HG03060 (cell line): ENCODE data around the gene SLC25A51.
"Not testable (repeated sequence)": the region's sequence is repeated elsewhere in the genome, so short reads cannot be mapped to it uniquely, and the experiment has no call there.

Experiments used
- ATAC-seq: cut with Tn5 transposase; IDR thresholded peaks from one replicate; pipeline ENCODE4 v1.9.1; 2021; ENCODE audit warnings: low read depth, moderate number of reproducible peaks; ENCODE audit not compliant: unreplicated experiment

SLC25A51 gene

DNA sequence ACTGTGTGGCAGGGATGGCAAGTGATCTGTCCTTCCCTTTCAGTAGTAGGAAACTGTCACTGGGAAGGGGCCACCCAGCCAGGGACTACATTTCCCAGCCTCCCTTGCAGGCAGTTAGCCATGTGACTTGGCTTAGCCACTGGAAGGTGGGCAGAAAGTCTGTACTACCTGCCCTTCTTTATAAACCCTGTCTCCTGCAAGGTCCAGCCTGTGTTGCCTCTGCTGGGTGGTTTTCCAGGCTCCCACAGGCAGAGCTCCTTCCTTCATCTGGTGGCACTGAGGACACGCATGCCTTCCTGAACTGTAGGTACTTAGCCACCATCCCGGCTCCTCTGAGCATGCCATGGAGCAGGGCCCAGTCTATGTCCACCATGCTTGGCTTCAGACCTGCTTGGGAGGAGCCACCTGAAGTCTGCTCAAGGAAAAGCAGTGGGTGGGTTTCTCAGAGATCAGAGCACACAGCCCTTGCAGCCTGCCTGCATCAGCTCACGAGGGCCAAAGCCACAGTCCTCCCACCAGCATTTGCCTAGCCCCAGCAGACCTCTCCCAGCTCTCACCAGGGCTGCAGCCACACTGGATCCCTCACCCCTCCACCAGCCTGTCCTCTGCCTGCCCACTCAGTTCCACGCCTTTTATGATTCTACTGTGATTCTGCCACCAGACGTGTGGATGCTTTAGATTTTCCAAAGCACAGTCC, 16.7 kb upstream of the SLC25A51 start:
- ATAC-seq = no peak

DNA sequence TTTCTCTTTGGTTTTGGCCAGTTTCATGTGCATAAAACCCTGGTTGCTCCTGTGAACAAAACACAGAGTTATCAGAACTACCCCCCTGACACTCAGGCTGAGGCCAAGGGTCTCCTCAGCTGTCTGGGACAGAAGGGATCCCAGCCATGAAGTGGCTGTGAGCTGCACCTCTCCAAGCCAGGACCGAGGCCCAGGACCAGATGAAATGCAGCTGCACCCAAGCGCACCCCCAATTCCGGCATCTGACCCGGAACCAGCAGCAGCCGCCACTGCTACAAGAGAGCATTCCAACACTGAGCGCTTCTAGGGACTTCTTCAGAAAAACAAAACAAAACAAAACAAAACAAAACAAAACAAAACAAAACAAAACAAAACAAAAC, 16.0 kb upstream of the SLC25A51 start:
- no peak for ATAC-seq

DNA sequence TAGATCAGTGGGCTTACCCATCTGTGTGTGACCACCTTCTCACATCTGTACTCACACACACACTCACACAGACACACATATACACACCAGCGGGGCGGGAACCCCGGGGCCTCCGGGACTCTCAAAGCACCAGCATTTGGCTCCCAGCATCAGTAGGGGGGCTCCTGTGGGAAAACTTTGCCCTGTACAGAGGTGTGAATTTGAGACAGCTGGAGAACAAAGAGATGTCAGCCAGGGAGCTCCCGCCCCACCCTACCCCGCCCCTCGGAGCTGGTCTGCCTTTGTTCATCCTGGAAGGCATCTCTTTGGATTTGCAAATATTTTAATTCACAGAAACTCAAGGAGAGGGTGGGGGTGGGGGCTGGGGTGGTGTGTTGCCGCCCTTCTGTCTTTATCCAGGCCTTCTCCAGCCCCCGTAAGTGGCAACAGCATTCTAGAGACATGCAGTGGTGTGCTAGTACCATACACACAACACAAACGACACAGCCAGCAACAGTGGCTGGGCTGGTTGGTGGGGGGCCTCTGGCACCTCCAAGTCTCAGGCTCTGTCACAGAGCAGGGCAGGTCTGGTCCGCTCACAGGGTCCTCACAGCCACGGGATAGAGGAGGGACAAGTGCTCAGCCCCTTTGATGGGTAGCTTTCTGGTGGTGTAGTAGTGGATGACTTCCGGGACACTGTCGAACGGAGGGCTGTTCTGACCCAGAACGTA, 15.5 kb upstream of the SLC25A51 start:
- ATAC-seq = no peak

DNA sequence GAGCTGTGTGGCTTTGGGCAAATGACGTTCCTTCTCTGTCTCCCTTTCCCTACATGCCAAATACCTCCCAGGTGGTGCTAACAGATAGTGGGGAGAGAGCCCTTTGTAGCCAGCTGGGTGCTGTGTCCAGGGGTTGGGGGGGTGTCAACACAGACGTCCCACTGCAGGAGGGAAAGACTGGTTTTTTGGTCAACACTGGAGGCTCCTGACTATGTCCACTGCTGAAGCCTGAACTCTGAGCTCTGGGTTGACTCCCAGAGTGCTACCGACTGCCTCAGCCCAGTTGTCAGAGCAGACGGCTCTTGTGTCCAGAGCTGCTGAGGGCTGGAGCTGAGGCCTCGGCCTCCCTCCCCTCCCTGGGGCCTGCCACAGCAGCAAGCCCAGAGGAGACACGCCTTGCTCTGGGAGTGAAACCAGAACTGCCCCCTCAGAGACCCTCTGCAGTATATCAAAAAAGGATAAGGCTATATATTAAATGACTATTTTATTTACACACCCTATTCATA, 14.8 kb upstream of the SLC25A51 start:
- ATAC-seq = no peak

DNA sequence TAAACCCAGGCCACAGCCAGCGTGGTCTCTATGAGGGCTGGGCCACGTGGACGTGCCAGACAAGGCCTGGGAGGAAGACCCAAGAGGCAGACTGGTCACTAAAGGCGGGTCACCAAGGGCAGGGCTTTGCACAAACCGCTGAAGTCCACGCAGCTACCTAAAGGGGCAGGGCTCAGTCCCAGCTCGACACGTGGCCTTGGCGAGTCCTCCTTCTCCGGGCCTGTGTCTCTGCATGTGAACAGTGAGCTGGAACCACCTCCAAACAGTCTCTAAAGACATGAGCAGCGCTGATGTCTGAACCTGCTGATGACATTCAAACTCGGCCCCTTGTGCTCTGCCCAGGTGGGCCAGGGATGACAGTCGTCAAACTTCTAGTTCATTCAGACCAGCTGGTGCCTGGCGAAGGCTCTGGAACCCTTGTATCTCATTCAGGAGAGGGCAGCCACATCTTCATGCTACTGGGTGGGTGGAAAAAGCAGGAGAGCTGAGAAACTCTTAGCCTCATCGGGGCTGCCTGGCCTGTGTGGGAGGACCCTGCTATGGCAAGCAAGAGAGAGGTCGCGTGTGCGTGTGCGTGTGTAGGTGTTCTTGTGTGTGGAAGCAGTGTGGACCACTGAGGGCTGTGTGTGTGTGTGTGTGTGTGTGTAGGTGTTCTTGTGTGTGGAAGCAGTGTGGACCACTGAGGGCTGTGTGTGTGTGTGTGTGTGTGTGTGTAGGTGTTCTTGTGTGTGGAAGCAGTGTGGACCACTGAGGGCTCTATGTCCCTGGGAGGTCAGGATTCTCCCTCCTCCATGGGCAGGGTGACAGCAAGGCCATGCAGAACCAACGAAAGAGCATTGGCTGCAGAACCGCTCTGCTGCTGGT, 14.1 kb upstream of the SLC25A51 start:
- ATAC-seq = no peak

DNA sequence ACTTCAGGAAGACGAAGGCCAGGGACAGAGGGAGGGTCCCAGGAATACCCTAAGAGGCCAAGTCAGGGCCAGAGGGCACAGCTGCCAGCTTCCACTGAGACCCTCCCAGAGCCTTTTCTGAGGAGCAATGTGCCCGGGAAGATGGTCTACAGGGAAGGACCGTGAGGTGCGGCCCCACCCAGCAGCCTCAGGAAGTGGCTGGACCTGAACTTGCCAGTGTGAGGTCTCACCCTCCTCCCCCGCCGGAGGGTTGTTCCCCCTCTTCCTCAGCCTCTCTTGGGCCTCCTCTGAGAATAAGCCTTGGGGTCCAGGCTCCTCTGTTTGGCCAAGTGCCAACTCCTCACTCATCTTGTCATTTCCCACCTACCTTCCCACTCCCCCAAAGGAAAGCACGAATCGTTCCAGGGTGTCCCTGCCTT, 13.4 kb upstream of the SLC25A51 start:
- ATAC-seq = no peak

DNA sequence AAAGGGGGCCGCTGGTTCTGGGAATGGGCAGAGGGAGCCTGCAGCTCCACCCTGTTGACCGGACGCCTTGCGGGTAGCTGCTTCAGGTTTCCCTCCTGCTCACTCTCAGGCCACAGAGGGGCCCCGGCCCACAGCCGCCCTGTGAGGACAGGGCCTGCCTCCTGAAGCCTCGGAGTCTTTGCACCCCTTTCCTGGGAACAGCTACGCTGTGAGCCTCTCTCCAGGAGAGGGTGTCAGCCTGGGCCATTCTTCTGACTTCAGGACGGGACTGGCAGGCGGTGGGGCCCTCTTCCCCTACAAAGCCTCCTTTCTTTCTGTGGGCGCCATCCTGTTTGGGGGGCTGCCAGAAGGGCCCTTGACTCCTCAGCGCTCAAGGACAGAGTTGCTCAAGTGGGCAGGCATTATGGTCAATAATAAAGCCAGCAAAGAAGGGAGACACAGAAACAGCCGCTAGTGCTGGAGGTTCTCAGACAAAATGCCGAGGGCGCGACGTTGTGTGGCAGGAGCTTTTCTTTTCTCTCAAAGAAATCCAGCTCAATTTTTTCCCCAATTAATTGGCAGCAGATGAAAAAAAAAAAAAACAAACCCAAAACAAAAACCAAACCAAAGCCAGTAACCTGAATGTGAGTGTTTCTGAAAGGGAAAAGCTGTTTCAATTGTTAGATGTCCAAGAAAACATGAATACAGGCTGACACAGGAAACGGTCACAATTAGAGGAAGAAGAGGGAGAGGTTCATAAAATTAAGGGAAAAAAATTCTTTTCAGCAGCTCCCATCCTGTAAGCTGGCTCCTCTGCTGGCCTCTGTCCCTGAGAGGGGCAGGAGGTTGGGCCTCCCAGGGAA, 12.8 kb upstream of the SLC25A51 start:
- ATAC-seq = no peak

DNA sequence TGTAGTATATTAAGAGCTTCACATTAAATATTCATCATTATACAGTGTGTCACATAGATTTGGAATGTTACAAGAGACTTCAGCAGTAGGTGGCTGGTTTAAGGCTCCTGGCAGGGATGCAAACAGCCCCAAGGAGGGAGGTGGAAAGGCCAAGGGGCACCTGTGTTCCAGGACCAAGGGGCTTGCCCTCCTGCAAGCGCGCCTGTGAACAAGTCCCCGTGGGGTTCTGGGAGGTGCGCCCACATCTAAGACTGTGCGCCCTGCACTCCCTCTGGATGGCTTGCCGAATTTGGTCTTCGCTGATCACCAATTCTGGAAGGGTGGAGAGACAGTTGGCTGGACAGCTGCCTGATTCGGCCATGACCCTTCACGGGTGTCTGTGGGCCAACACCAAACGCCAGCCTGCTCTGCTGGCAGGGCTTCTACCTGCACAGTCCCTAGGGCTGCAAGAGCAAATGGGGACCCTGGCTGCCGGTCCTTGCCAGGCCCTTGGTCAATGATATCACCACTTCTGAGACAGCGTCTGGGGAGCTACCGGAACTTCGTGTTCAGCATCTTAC, 12.1 kb upstream of the SLC25A51 start:
- no peak for ATAC-seq

DNA sequence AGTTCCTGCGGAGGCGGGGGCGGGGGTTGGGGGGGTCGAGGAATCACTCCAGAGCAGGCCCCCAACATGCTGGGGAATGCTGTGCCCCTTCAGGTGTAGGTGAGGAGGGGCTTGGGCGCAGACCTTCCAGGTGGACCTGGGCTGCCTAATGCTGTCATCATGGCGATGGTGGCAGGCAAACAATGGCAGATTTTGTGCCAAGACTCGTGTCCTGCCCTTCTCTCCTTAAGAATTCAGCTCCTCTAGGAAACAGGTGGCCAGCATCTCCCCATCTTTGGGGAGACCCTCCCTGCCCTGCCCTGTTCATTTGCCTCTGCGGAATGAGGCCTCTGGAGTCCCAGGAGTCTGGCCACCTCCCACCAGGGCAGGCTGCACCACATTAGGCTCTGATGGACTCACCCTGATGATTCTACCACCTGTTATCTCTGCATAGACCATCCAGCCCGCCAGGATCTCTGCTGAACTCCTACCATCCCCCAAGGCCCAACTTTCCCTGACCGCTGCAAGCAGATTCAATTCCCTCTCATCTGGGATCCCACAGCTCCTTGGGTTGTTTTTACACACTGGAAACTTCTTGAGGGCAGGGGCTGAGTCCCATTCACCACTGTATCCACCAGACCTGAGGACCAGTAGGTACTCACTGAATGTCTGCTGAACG, 10.9 kb upstream of the SLC25A51 start:
- no peak for ATAC-seq

DNA sequence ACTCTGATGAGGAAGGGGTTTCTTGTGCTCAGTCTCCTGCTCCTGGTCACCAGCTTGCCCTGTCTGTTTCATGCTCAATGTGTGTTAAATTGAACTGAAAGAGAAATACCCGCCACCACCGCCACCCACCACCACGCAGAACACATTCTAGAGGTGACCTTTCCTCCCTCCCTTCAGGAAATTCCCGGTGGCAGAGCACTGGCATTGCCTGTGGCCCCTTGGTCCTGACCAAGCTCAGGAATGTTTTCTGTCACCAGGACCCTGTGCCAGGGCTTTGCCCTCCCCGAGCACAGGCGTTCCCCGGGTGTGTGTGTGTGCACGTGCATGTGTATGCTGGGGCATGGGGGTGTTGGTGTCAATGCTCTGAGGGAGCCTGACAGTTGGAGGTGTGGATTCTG, 10.2 kb upstream of the SLC25A51 start:
- no peak for ATAC-seq

DNA sequence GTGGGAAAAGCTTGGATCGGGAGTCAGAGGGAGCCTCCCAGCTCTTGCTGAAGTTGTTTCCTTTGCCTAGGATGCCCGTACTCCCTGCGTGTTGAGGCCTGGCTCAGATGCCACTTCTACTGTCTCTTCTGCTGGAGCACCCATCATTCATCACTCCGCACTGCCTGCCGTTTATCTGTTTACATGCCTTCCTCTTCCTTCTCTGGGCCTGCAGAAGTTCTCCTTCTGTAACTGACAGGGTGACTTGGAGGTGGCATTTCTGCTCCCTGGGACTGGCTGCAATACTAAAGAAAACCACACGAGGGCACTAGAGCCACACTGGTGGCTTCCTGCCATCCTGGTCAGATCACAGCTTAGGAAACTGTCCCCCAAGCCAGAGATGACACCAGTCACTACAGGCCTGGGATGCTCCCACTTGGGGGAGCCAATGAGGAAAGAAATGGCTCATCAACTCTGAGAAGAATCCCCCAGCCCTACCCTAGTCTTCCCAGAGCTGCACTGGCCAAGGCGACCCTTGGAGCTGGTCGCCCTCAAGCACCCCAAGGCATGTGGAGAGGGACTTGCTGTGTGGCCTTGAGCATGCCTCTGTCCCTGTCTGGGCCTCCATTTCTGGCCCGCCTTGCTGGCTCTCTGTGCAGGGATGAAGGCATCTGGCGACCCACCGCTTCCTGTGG, 9.7 kb upstream of the SLC25A51 start:
- no peak for ATAC-seq

DNA sequence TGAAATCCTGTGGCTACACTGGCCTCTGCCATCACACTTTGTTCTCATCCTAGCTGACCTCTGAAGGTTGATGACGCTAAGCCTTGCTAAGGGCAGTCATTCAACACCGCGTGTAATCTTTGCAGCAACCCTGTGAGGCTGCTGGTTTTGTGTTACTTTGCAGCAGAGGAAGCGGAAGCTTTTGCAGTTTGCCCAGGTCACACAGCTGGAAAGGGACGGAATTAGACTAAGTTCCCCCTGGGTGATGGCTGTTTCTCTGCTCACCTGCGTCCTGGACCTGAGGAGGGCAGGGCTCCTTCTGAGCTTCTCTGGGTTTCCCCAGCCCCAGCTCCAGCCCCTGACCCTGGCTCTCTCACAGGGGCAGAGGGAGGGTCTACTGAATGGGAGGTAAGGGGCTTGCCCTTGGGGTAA, 7.3 kb upstream of the SLC25A51 start:
- no peak for ATAC-seq

DNA sequence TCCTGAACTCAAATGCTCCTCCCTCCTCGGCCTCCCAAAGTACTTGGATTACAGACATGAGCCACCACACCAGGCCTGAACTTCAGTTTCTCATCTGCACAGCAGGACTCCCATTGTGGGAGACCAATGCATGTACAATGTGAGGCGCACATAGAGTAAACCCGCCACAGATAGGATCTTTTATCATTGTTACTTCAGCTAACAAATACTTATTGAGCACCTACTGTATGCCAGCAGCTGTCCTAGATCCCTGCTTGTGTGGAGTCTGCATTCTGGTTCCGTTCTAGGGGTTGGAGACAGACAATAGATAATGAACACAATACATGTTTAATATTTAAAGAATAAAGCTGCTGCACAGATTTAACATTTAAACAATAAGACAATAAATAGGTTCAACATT, 6.3 kb upstream of the SLC25A51 start:
- no peak for ATAC-seq

DNA sequence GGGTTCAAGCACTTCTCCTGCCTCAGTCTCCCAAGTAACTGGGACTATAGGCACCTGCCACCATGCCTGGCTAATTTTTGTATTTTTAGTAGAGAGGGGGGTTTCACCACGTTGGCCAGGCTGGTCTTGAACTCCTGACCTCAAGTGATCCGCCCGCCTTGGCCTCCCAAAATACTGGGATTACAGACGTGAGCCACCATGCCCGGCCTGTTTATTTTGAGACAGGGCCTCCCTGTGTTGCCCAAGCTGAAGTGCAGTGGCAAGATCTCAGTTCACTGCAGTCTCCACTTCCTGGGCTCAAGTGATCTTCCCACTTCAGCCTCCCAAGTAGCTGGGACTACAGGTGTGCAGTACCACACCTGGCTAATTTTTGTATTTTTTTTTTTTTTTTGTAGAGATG, 5.9 kb upstream of the SLC25A51 start:
- ATAC-seq = not testable (repeated sequence)

DNA sequence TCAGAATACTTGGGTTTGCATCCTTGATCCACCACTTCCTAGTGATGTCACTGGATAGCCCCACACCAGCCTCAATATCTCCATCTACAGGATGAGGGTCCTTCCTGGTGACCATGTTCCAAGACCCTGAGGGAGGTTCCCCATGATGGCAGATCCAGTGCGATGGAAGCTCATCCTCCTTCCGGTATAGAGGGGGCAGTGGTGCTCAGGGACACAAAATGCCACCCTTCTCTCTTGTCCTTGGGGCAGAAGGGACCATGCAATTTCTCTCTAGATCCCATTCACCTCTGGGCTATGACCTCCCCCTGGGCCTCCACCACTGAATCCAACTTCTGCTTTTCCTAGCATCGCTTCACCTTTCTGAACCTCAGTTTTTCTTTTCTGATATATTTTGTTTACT, 5.4 kb upstream of the SLC25A51 start:
- ATAC-seq = no peak

DNA sequence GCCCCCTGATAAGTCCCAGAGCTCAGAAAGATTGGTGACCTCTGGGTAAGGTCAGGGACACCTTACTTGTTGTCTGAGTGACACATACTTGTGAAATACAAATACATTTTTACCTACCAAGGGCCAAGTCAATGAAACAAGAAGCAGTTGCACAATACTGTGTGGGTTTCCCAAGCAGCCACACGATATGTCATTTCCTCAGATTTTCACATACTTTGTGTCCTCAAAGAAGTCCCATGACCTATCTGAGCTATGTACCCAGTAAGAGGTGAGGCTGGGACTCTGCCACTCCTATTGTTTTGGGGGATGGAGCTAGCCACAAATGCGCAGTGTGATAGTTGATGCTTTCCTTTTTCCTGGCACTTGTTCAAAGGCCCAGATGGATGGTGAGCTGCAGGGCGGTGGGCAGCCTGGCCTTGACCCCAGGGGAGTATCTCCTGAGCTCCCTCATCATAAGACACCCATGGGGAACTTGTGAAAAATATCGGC, 4.8 kb upstream of the SLC25A51 start:
- no peak for ATAC-seq

DNA sequence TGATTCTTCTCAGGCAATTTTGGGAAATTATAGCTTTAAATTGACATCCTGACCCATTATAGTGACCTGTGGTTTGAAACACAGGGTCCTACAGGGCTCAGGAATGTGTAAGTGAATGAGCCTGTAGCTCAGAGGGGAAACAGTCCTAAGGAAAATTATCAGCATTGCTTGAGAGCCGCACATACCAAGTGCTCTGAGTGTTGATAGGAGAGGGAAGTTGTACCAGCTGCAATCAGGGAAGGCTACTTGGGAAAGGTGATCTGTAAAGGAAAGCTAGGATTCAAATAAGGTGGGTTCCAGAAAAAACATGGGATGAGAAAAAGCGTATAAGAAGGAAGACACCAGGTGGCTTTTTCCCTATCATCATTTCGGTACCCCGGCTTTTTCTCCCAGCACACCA, 4.4 kb upstream of the SLC25A51 start:
- no peak for ATAC-seq

DNA sequence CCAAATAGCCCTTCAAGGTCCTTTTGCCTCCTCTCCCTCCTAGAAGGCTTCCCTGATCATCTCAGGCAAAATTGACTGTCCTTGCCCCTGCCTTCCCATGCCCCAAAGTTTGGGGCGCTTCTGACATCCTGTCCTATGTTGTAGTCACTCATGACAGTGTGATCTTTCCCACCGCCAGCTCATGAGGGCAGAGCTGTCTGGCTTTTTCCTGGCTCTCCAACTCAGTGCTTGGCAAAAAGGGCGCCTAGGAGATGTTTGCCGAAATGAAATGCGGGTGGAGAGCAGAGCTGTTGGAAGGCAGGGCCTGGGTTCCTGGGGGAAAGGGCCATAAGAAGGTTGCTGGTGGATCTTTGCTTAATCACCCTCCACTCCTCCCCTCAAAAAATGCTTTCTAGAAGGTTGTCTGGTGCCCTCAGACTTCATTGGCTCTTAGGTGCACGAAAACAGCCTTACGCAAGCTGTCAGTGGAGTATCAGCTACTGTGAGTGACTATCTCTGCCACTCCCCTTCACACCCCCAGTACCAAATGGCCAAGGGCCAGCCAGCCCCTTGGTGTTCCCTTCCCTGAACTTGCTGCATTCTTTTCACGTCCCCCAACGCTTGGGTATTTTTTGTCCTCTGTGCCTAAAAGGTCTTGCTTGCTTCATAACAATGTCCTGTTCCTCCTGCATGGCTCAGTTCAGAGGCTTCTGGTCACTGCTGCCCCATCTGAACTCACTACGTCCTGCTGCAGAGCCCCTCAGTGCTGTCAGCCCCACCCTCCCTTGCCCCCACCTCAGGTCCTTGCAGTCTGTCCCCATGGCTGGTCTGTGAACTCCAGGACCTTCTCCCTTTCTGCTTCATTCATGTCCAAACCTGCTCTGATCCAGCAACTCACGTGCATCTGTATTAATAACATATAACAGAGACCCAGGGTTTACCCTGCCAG, 2.6 kb upstream of the SLC25A51 start:
- no peak for ATAC-seq
